Stimulated activated CD4-positive, alpha-beta T cell treated with anti-CD3 and anti-CD28 coated beads, Interleukin-2, amount 100 ng/mL, for 4 hours (primary cell): ENCODE measurements around the gene L3MBTL1.
"Not testable (repeated sequence)": the region's sequence is repeated elsewhere in the genome, so short reads cannot be mapped to it uniquely, and the experiment has no call there.

Experiments
- DNase-seq: peaks from one replicate; pipeline ENCODE4 v3.0.0-alpha.2; 2020; ENCODE audit warnings: low read depth

L3MBTL1 gene

DNA sequence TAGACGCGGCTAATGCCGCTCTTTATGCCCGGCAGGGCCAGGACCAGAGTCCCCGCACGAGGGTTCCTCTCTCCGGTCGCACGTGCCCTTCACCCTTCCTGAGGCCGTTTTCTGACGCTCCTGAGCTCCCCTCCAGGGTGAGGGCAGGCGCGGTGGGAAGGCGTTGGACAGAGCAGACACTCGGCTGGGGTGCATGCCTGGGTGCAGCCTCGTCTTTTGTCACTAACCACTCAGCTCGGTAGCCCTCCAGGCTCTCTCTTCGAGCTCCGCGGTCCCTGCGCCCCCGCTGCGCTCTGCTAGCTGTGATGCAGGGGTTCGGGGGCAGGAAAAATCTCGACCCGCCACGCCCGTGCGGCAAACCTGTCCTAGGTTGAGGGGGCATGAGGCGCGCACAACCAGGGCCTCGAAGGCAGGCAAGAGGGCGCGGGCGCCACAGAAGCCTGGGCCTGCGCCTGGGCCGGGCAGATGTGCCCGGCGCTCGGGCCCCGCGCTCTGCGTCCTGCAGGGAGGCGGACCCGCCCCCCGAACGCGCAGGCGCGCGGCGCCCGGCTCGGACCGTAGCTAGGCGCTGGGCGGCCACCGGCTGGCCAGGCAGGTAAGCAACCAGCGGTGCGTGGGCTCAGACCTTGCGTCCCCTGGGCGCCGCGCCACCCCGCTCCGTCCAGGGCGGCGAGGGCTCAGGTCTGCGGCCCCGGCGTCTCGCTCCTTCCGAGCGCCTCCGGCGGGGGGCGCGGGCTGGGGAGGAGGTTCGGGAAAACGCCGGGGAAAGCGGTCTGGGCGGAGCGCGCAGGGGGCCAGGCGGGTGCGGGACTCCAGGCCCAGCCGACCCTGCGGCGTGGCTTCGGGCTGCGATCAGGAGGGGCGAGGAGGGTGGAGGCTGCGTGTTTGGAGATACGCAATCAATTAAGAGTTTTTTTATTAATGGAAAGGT, at the start of gene L3MBTL1:
Gene L3MBTL1, plus strand, starts transcription at position 548 of the 931 bp plus-strand sequence. CDS start 5,807 bp downstream, outside the sequence.
- no peak for DNase-seq

GRCh38 chr20:43458422-43458924, 49.0 kb upstream of the L3MBTL1 start:
- DNase-seq: no peak

GRCh38 chr20:43459022-43459942, 48.2 kb upstream of the L3MBTL1 start:
- no peak for DNase-seq

DNA sequence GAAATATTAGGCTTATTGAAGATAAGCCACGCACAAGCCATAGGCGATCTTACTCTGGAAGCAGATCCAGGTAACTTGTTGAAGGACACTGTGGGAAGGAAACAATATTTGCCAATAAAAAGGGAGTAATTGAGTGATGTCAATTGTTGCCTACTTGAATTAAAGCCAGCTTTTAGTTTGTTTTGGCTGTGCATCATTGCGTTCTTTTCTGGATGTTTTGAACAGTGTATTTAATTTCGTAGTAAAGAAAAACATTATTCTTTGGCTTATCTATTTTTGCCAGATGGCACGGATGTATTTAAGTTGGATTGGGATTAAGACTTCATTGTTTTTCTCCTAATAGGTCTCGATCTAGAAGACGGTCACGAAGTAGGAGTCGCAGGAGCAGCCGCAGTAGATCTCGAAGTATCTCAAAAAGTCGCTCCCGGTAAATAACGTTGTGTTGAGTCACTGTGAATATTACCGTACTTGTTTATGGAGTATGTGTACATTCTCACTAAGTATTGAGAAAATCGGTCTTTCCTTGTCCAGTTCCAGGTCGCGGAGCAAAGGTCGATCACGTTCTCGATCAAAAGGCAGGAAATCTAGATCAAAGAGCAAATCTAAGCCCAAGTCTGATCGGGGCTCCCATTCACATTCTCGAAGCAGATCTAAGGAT, 47.2 kb upstream of the L3MBTL1 start:
- DNase-seq: no peak

GRCh38 chr20:43460830-43461200, 46.7 kb upstream of the L3MBTL1 start:
- DNase-seq: no peak

DNA sequence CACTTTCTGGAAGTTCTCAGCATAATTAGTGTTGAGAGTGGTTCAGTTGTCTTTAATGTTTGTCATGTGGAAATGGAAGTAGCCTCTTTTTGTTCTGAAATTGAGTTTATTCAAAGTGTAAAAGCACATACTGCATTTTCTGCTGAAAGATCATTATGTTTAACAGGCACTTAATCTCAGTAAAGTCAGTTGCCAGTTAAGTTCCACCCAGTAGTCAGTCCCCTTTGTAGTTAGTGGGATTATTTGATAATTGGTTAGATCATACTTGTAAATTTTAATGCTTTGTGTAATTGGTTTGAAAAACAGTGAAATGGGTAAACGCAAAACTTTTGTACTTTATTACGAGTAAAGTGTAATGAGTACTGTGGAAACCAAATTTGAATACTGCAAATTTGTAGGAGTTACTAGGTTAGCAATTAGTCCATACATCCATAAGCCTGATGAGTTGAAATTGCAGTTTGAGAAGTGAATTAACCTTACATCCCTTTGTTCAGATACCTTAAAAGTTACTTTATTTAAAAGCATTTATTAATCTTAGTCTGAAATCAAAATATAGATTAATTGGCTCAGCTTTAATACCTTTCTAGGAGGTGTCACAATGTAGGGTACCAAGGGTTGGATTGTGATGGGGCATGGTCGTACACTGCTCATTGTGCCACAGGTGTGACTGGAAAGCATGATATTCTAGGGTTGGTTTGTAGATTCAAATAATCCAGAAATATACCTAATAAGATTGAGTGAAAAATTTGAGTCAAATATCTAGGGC, 45.4 kb upstream of the L3MBTL1 start:
- no peak for DNase-seq

DNA sequence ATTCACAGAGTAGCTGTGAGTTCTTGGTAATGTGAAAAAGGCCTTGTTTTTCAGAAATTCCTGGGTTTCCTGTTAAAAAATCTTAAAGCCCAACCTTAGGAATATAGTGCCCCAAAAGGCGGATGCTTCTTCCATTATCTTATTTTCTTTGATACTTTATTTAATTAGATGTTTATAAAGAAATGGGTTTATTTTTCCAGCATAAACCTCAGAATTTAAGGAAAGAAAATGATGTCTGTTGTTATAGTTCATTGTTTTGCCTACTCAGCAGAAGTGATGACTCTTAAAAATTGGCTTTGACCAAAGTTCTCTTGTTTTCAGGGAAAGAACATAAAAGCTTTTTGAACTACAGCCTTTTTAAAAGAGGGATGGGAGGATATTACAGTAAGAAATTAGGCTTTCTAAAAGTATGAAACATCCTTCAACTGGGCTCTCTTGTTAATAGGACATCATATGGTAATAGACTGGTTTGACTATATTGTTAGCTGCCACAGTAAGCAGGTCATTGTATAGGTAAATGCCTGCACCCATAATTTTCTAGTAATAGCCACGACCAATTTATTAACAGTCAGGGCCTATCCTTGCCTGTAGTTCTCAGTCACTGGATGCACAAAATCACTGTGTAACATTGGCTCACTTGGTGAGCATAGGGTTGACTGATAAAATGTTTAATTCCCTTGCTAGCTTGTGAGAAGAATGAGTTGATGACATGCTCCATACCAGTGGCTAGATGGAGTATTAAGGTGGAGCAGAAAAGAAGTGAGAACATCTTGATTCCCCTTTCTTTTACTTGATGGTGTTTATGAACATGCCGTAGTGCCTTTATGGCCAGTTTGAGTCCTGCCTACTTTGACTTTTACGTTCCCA, 44.6 kb upstream of the L3MBTL1 start:
- no peak for DNase-seq

- no peak for DNase-seq
Observed at GRCh38 chr20:43463527-43464218, 43.8 kb upstream of the L3MBTL1 start.

GRCh38 chr20:43464219-43464790, 43.2 kb upstream of the L3MBTL1 start:
- DNase-seq: no peak

GRCh38 chr20:43465625-43465943, 41.9 kb upstream of the L3MBTL1 start:
- DNase-seq: no peak

DNA sequence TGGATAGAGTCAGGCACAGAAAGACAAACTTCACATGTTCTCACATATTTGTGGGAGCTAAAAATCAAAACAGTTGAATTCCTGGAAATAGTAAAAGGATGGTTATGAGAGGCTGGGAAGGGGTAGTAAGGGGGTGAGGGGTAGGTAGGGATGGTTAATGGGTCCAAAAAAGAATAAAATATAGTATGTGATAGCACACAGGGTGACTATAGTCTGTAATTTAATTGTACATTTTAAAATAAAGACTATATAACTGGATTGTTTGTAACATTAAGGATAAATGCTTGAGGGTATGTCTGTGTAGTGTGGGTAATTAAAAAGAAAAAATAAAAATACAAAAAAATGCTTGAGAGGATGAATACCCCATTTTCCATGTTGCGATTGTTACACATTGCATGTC, 39.9 kb upstream of the L3MBTL1 start:
- DNase-seq: no peak

DNA sequence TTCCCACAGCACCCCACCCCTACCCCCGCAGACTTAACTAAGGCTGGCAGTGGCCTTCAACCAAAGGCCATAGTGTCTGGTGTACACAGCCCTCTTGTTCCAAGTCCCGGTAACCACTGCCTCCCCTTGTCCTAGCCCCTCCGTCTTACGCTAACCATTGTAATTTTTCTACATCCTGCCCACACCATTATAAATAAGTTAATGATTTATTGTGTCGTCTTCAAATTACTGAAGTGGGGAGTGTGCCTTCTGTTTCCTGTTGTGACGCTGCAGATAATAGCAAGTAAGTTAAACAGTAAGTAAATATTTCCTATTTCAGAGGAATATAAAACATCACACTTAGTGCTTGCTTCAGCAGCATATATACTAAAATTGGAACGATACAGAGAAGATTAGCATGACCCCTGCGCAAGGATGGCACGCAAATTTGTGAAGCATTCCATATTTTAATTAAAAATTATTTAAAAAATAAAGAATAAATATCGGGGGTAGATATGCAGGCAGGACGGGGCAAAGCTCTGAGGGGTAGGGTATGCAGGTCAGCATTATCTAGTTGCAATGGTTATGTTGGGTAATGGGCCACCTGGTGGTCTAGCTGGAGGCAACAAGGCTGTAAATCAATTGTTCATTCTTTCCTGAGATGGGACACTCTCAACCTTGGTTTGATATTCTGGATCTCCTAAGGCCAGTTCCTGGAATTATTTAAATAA, 34.7 kb upstream of the L3MBTL1 start:
- DNase-seq: no peak

- DNase-seq: no peak
Observed at GRCh38 chr20:43473381-43473704, 34.2 kb upstream of the L3MBTL1 start.

DNA sequence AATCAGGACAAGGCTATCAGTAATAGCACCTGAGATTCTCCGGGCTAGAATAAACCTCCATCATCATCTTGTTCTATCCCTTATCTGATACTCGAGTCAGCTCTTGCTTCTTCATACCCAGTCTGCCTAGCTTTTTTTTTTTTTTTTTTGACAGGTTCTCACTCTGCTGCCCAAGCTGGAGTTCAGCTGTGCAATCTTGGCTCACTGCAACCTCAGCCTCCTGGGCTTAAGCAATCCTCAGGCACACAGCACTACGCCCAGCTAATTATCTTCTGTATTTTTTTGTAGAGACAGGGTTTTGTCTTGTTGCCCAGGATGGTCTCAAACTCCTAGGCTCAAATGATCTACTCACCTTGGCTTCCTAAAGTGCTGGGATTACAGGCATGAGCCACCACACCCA, 30.3 kb upstream of the L3MBTL1 start:
- DNase-seq: no peak

DNA sequence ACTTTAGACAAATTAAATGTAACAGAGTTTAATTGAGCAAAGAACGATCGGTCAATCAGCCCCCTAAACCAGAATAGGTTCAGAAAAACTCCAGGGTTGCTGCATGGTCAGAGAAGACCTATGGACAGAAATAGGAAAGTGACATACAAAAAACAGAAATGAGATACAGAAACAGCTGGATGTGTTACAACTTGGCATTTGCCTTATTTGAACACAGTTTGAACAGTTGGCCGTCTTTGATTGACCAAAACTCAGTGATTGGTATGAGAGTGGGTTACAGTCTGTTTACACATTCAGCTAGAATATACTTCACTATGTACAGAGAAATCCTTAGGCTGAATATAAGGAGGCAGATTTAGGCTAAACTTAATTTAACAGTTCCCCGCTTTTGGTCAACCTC, 29.9 kb upstream of the L3MBTL1 start:
- DNase-seq: no peak

GRCh38 chr20:43490038-43490437, 17.5 kb upstream of the L3MBTL1 start:
- no peak for DNase-seq

- no peak for DNase-seq
Observed at GRCh38 chr20:43492101-43492500, 15.4 kb upstream of the L3MBTL1 start.

DNA sequence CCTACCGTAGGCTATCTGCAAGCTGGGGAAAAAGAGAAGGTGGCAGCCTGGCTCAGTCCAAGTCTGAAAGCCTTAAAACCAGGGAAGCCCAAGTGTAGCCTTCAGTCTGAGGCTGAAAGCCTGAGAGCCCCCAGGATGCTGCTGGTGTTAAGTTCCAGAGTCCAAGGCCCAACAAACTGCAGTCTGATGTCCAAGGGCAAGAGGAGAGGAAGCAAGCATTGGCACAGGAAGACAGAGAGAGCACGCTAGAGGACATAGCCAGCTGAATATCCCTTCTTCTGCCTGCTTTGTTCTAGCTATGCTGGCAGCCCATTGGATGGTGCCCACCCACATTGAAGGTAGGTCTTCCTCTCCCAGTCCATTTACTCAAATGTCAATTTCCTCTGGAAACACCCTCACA, 12.1 kb upstream of the L3MBTL1 start:
- DNase-seq: no peak

- DNase-seq: not testable (repeated sequence)
Observed at GRCh38 chr20:43502021-43502420, 5.5 kb upstream of the L3MBTL1 start.
